SU-DHL-6 (cell line): ENCODE data around the gene CRTC2.

ENCODE experiments used
- EZH2phosphoT487 ChIP-seq: fragments of 200-600 bp; sonication (generic), shearing (Covaris generic); conservative IDR thresholded peaks from 2 replicates; pipeline ENCODE4 v1.6.1; 2018; ENCODE audit warnings: mild to moderate bottlenecking, antibody characterized with exemption, low read length, moderate library complexity, mixed read lengths
- TF ChIP-seq, protein P1 (sequence below): fragments of 200-600 bp; sonication (generic); IDR thresholded peaks from one replicate; pipeline ENCODE4 v1.5.1; 2017; ENCODE audit warnings: antibody characterized with exemption, mild to moderate bottlenecking, low read length, moderate library complexity; ENCODE audit not compliant: insufficient read depth, poor library complexity, severe bottlenecking

DNA sequence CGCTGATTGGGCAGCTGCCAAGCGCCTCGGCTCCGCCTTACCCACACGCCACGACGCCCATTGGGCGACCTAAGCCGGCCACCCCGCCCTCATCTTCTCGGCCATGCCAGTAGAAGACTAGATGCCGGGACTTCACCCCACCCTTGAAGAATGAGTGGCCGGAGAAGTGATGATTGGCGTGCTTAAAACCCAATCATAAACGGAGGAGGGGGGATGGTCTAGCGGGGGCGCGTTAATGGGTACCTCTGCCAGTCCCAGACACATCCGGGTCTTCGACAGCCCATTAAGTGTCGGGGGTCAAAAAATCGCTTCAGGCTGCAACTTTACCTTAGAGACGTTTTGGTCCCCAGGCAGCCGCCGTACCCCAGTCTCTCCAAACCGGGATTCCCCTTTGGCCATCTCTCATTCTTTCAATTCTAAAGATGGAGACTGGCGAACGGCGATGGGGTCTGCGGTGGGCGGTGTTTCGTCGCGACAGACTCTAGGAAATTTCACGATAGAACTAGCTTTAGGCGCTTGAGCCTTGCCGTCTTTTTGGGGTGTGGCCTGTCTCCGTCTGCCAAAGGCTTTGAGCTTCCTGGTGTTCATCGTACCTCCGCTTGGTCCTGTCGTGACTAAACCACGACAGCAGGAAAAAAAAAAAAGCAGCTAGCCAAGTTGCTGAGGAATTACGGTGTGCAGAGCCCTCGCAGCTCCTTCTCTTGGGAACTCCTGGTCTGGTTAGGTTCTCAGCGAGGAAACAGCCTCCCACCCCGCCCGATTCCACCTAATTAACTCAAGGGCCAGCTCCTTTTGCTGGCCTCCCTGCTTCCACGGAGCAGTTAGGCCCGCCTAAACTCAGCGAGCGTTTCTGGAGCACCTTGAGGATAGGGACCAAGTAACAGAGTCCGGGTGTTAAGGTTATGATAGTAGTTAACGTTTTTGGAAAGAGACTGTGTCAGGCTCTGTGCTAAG lies 35.2 kb downstream of the CRTC2 start, which contains the start of gene GATAD2B:
- TF ChIP-seq, protein P1, sequence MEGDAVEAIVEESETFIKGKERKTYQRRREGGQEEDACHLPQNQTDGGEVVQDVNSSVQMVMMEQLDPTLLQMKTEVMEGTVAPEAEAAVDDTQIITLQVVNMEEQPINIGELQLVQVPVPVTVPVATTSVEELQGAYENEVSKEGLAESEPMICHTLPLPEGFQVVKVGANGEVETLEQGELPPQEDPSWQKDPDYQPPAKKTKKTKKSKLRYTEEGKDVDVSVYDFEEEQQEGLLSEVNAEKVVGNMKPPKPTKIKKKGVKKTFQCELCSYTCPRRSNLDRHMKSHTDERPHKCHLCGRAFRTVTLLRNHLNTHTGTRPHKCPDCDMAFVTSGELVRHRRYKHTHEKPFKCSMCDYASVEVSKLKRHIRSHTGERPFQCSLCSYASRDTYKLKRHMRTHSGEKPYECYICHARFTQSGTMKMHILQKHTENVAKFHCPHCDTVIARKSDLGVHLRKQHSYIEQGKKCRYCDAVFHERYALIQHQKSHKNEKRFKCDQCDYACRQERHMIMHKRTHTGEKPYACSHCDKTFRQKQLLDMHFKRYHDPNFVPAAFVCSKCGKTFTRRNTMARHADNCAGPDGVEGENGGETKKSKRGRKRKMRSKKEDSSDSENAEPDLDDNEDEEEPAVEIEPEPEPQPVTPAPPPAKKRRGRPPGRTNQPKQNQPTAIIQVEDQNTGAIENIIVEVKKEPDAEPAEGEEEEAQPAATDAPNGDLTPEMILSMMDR, result no peak
- TF ChIP-seq EZH2phosphoT487, result no peak
